Stomach (tissue), 9 donors: ENCODE data around the gene STAT4. TPM values are rescaled to one million over a fixed set of nuclear protein-coding genes. Genes with fewer than 3 reads are reported as not detected.

Source experiments
- DNase-seq, 2 donors: peaks; one replicate each; pipeline versions ENCODE4 v3.0.0 to v3.0.0-alpha.2; 2013 to 2019
- H3K27ac ChIP-seq, 5 donors: fragments of 200-600 bp in 4 of 5; sonication (generic) in 4 of 5; one replicate each; pipeline ENCODE4 v1.5.1; 2013 to 2019; ENCODE audit warnings: mild to moderate bottlenecking in 1 of 5, moderate library complexity in 1 of 5
- H3K27me3 ChIP-seq, 3 donors: fragments of 200-600 bp; sonication (generic); one replicate each; pipeline ENCODE4 v1.5.1; 2017 to 2019; ENCODE audit warnings: mixed run types in 1 of 3
- H3K36me3 ChIP-seq, 4 donors: fragments of 200-600 bp; sonication (generic); 1 replicate in 3 of 4; 2 replicates in 1 of 4; pipeline ENCODE4 v1.5.1; 2016 to 2019
- H3K4me1 ChIP-seq, 4 donors: fragments of 200-600 bp; sonication (generic); one replicate each; pipeline ENCODE4 v1.5.1; 2016 to 2019
- H3K4me3 ChIP-seq, 4 donors: fragments of 200-600 bp; sonication (generic) in 3 of 4; one replicate each; pipeline ENCODE4 v1.5.1; 2016 to 2019; ENCODE audit warnings: mild to moderate bottlenecking in 1 of 4
- H3K9me3 ChIP-seq, 4 donors: fragments of 200-600 bp; sonication (generic); one replicate each; pipeline ENCODE4 v1.5.1; 2016 to 2019
- EP300 ChIP-seq: sonication (generic); formaldehyde crosslinking; IDR thresholded peaks from one replicate; pipeline ENCODE4 v1.6.1; 2017; ENCODE audit warnings: antibody characterized with exemption
- POLR2A ChIP-seq, 4 donors: fragments of 450-650 bp; IDR thresholded peaks; one replicate each; pipeline ENCODE4 v1.6.1; 2016; ENCODE audit warnings: antibody characterized with exemption in 4 of 4, control low read depth in 2 of 4, mild to moderate bottlenecking in 1 of 4, moderate library complexity in 1 of 4
- POLR2AphosphoS5 ChIP-seq, 3 donors: sonication (generic); formaldehyde crosslinking; IDR thresholded peaks; one replicate each; pipeline ENCODE4 v1.6.1; 2016; ENCODE audit warnings: antibody characterized with exemption in 3 of 3
- WGBS, 5 donors: extraction: QIAGEN DNeasy Blood & Tissue Kit in 3 of 5; methylation state at CpG; one replicate each; pipeline versions ENCODE4 v1.1.5 to v1.1.7; 2013 to 2018; 5-methylcytosine and 5-hydroxymethylcytosine counted together
- intact Hi-C: fragments of 100-400 bp; cut with DNase I; formaldehyde crosslinking; loops from one replicate; pipeline ENCODE4 v1.15.1; 2023; ENCODE audit warnings: low total_unique reads
- polyA plus RNA-seq, 3 donors: library from polyadenylated mRNA; stranded (reverse); fragments of 200-250 nt; gene quantifications; one replicate each; pipeline ENCODE4 v1.2.3, GENCODE V29; 2013
- total RNA-seq, 5 donors: library from RNA; depleted of rRNA; stranded (reverse); fragments of >200 nt; gene quantifications; one replicate each; pipeline versions ENCODE4 v1.1.0 to v1.2.3, GENCODE V29; 2014 to 2016
- TF ChIP-seq, protein P1 (sequence below), 7 experiments: fragments of 450-650 bp in 4 of 7; fragments of 200-600 bp in 3 of 7; sonication (generic) in 3 of 7; IDR thresholded peaks; one replicate each; pipeline ENCODE4 v1.5.1; 2016 to 2019; ENCODE audit warnings: antibody characterized with exemption in 7 of 7, control low read depth in 2 of 7, mild to moderate bottlenecking in 1 of 7
- donor health status: healthy with polysubstance abuse.
- donor health status: Bipolar disorder and iron deficiency.
- donor health status: healthy.

Gene STAT4
- total and polyA plus RNA-seq, 8 donors = 0.75 to 21.4 (median 3.8) TPM

- peak overlapping the region in 2 of 5 donors; percentile 95 to 96 for H3K27ac ChIP-seq
- WGBS, 5 donors = 83 to 94% (median 88%) methylated on average over 2 of the region's 2 CpGs
- DNase-seq = no peak
- H3K9me3 ChIP-seq = no peaks in the 10 kb centered on the region
- no peak overlapping the region for H3K4me3 ChIP-seq
- intact Hi-C loops = no loop called here
- H3K4me1 ChIP-seq = peaks cover 19 to 58% (median 31%) of the 10 kb centered on the region in 4 donors
- H3K27me3 ChIP-seq = no peaks in the 10 kb centered on the region
- TF ChIP-seq, protein P1, sequence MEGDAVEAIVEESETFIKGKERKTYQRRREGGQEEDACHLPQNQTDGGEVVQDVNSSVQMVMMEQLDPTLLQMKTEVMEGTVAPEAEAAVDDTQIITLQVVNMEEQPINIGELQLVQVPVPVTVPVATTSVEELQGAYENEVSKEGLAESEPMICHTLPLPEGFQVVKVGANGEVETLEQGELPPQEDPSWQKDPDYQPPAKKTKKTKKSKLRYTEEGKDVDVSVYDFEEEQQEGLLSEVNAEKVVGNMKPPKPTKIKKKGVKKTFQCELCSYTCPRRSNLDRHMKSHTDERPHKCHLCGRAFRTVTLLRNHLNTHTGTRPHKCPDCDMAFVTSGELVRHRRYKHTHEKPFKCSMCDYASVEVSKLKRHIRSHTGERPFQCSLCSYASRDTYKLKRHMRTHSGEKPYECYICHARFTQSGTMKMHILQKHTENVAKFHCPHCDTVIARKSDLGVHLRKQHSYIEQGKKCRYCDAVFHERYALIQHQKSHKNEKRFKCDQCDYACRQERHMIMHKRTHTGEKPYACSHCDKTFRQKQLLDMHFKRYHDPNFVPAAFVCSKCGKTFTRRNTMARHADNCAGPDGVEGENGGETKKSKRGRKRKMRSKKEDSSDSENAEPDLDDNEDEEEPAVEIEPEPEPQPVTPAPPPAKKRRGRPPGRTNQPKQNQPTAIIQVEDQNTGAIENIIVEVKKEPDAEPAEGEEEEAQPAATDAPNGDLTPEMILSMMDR (IDR thresholded peaks at IDR 0.05) = no peak
- TF ChIP-seq EP300 = no peak
- no peak for TF ChIP-seq POLR2A (IDR thresholded peaks at IDR 0.05)
- peaks cover 0 to 18% (median 10%) of the 10 kb centered on the region in 4 donors for H3K36me3 ChIP-seq
Observed at GRCh38 chr2:191015239-191015638, 135.6 kb downstream of the STAT4 start.

GRCh38 chr2:191014653-191015020 lies 136.2 kb downstream of the STAT4 start:
- WGBS, 5 donors = 27 to 43% (median 40%) methylated on average over 4 of the region's 4 CpGs
- Histone ChIP-seq H3K4me3 (peak overlapping the region; percentile 77 to 88 (median 84)), H3K27ac (peak overlapping the region; percentile 92 to 96 (median 95)), H3K36me3 (peaks cover 0 to 24% (median 13%) of the 10 kb centered on the region in 4 donors), H3K4me1 (peaks cover 19 to 60% (median 29%) of the 10 kb centered on the region in 4 donors), H3K9me3 (no peaks in the 10 kb centered on the region), H3K27me3 (no peaks in the 10 kb centered on the region)
- TF ChIP-seq POLR2A (IDR thresholded peaks at IDR 0.05) (no peak), POLR2AphosphoS5 (IDR thresholded peaks at IDR 0.05) (no peak), EP300 (no peak)
- TF ChIP-seq, protein P1 (IDR thresholded peaks at IDR 0.05) = no peak
- intact Hi-C loops = no loop called here
- no peak for DNase-seq

DNA sequence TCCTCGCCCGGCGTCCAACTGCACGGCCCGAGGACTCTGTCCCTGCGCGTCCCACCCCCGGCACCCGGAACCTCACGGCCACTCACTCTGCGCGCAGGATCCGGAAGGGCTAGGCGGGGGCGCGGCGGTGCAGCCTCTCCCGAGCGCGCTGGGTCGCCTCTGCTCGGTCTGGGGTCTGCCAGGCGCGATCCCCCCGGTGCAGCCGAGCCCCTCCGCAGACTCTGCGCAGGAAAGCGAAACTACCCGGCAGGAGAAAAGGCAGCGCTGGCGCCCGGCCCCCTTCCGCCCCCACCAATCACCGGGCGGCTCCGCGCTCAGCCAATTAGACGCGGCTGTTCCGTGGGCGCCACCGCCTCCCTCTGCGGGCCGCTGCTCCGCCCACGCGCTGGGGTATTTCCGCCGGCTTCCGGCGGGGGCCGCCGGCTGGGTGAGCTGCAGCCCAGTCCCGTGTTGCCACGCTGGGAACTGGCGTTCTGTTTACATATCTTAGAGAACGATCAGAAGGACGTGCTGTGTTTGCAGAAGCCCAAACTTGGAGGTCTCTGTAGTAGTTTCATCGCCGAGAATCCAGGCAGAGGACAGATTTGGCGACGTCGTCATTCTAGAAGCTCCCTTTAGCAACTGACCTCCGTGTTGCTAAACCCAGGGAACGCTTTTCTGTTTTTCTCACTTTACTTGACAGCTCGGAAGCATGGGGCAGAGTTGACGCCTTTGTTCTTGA lies 136.7 kb downstream of the STAT4 start, which contains the start of gene STAT1:
STAT1 (minus strand) TSS at position 240 of the 721 bp plus-strand sequence. CDS start 4,168 bp downstream, outside the sequence.
- Histone ChIP-seq H3K4me1 (peaks cover 19 to 56% (median 29%) of the 10 kb centered on the region in 4 donors), H3K4me3 (peak within 1 kb of the TSS; percentile 77 to 88 (median 84)), H3K27ac (peak within 1 kb of the TSS; percentile 92 to 96 (median 95)), H3K27me3 (no peaks in the 10 kb centered on the region), H3K36me3 (peaks cover 0 to 29% (median 17%) of the 10 kb centered on the region in 4 donors), H3K9me3 (no peaks in the 10 kb centered on the region)
- WGBS, 5 donors = 0 to 1% (median 1%) methylated on average over 34 to 68 of the region's 68 CpGs
- intact Hi-C loops = no loop called here
- peak; percentile 94 to 98 for DNase-seq
- TF ChIP-seq POLR2A (IDR thresholded peaks at IDR 0.05) (peak in 2 of 4 donors; percentile 35 to 87), EP300 (peak; percentile 72), POLR2AphosphoS5 (IDR thresholded peaks at IDR 0.05) (peak; percentile 71 to 91 (median 86))
- TF ChIP-seq, protein P1 (IDR thresholded peaks at IDR 0.05) = peak in 2 of 7 experiments; percentile 19 to 24

DNA sequence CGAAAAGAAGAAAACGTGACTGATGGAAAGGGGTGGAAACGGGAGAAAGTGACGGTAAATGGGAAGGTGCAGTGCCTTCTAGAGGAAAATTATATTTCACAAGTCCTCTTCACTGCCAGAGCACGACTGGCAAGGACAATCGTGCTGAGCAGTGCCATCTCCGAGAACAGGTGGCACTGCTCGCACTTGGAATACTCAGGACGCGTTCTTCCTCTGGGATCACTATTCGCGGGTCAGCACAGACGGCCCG lies 137.2 kb downstream of the STAT4 start:
- no peaks in the 10 kb centered on the region for H3K9me3 ChIP-seq
- H3K4me1 ChIP-seq = peaks cover 19 to 56% (median 30%) of the 10 kb centered on the region in 4 donors
- intact Hi-C loops = no loop called here
- TF ChIP-seq EP300 (no peak), POLR2A (IDR thresholded peaks at IDR 0.05) (no peak), POLR2AphosphoS5 (IDR thresholded peaks at IDR 0.05) (no peak)
- TF ChIP-seq, protein P1 (IDR thresholded peaks at IDR 0.05) = no peak
- H3K27ac ChIP-seq = peak overlapping the region; percentile 92 to 96 (median 95)
- WGBS, 5 donors = 0 to 1% (median 1%) methylated on average over 14 of the region's 14 CpGs
- no peak for DNase-seq
- H3K27me3 ChIP-seq = no peaks in the 10 kb centered on the region
- peak overlapping the region; percentile 77 to 88 (median 84) for H3K4me3 ChIP-seq
- peaks cover 0 to 34% (median 22%) of the 10 kb centered on the region in 4 donors for H3K36me3 ChIP-seq
